ENCODE results near the gene FOXA2. TPM values are rescaled to one million over a fixed set of nuclear protein-coding genes. Genes with fewer than 3 reads are reported as not detected.
"Not testable (repeated sequence)": the region's sequence is repeated elsewhere in the genome, so short reads cannot be mapped to it uniquely, and the experiment has no call there.

FOXA2 gene
- total RNA-seq, 2 experiments from 2014 or later: not detected

GRCh38 chr20:22559711-22560318, 24.6 kb downstream of the FOXA2 start:
- H3K36me3 Mint-ChIP-seq (ENCODE audit: low read depth): no peaks in the 10 kb centered on the region
- H3K27me3 Mint-ChIP-seq (ENCODE audit: low read depth): peaks cover 55% of the 10 kb centered on the region
- no peak for DNase-seq
- H3K27ac Mint-ChIP-seq: no peak overlapping the region
- H3K9me3 Mint-ChIP-seq: peaks cover 6% of the 10 kb centered on the region
- H3K4me3 Mint-ChIP-seq: no peak overlapping the region
- H3K4me1 Mint-ChIP-seq (ENCODE audit: low read depth): no peaks in the 10 kb centered on the region
- CTCF ChIA-PET: no interaction called here
- intact Hi-C loops (cut with micrococcal nuclease): no loop called here

- Mint-ChIP-seq H3K27ac (no peak overlapping the region), H3K36me3 (ENCODE audit: low read depth) (no peaks in the 10 kb centered on the region), H3K4me3 (no peak overlapping the region), H3K27me3 (ENCODE audit: low read depth) (peaks cover 44% of the 10 kb centered on the region), H3K4me1 (ENCODE audit: low read depth) (no peaks in the 10 kb centered on the region), H3K9me3 (peaks cover 6% of the 10 kb centered on the region)
- DNase-seq: no peak
- CTCF ChIA-PET: no interaction called here
- intact Hi-C loops (cut with micrococcal nuclease): no loop called here
These were observed 26.7 kb downstream of the FOXA2 start for GRCh38 chr20:22557403-22558276.

- intact Hi-C loops (cut with micrococcal nuclease): no loop called here
- peaks cover 6% of the 10 kb centered on the region for H3K9me3 Mint-ChIP-seq
- peaks cover 36% of the 10 kb centered on the region for H3K27me3 Mint-ChIP-seq (ENCODE audit: low read depth)
- CTCF ChIA-PET: no interaction called here
- no peaks in the 10 kb centered on the region for H3K4me1 Mint-ChIP-seq (ENCODE audit: low read depth)
- H3K36me3 Mint-ChIP-seq (ENCODE audit: low read depth): no peaks in the 10 kb centered on the region
- no peak overlapping the region for H3K4me3 Mint-ChIP-seq
- DNase-seq: no peak
- no peak overlapping the region for H3K27ac Mint-ChIP-seq
These were observed 27.8 kb downstream of the FOXA2 start for GRCh38 chr20:22556565-22557056.

GRCh38 chr20:22555791-22556564, 28.4 kb downstream of the FOXA2 start:
- CTCF ChIA-PET: no interaction called here
- peaks cover 33% of the 10 kb centered on the region for H3K27me3 Mint-ChIP-seq (ENCODE audit: low read depth)

GRCh38 chr20:22554391-22554790, 30.0 kb downstream of the FOXA2 start:
- no peak overlapping the region for H3K27ac Mint-ChIP-seq
- no peaks in the 10 kb centered on the region for H3K4me1 Mint-ChIP-seq (ENCODE audit: low read depth)
- H3K27me3 Mint-ChIP-seq (ENCODE audit: low read depth): peaks cover 26% of the 10 kb centered on the region
- no peak overlapping the region for H3K4me3 Mint-ChIP-seq
- CTCF ChIA-PET: no interaction called here
- intact Hi-C loops (cut with micrococcal nuclease): no loop called here
- peaks cover 6% of the 10 kb centered on the region for H3K9me3 Mint-ChIP-seq
- DNase-seq: no peak
- no peaks in the 10 kb centered on the region for H3K36me3 Mint-ChIP-seq (ENCODE audit: low read depth)

More at GRCh38 chr20:22555791-22556564, 28.4 kb downstream of the FOXA2 start:
- Mint-ChIP-seq H3K9me3 (peaks cover 6% of the 10 kb centered on the region), H3K4me3 (no peak overlapping the region), H3K27ac (no peak overlapping the region), H3K36me3 (ENCODE audit: low read depth) (no peaks in the 10 kb centered on the region), H3K4me1 (ENCODE audit: low read depth) (no peaks in the 10 kb centered on the region)
- DNase-seq: no peak
- intact Hi-C loops (cut with micrococcal nuclease): no loop called here

DNA sequence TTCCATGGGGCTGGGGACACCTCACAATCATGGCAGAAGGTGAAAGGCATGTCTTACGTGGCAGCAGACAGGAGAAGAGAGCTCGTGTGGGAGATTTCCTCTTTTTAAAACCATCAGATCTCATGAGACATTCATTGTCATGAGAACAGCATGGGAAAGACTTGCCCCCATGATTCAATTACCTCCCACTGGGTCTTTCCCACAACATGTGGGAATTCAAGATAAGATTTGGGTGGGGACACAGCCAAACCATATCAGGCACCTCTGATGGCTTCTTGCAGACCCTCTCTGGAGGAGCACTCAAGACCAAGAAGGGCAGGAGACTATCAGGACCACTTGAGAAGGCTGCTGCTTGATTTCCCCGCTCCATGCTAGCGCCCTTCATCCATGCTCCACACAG, 33.9 kb downstream of the FOXA2 start:
- H3K27me3 Mint-ChIP-seq (ENCODE audit: low read depth); H3K4me3 Mint-ChIP-seq; H3K27ac Mint-ChIP-seq; intact Hi-C loops (cut with micrococcal nuclease); CTCF ChIA-PET; DNase-seq; H3K4me1 Mint-ChIP-seq (ENCODE audit: low read depth); H3K36me3 Mint-ChIP-seq (ENCODE audit: low read depth); H3K9me3 Mint-ChIP-seq: not testable (repeated sequence)

DNA sequence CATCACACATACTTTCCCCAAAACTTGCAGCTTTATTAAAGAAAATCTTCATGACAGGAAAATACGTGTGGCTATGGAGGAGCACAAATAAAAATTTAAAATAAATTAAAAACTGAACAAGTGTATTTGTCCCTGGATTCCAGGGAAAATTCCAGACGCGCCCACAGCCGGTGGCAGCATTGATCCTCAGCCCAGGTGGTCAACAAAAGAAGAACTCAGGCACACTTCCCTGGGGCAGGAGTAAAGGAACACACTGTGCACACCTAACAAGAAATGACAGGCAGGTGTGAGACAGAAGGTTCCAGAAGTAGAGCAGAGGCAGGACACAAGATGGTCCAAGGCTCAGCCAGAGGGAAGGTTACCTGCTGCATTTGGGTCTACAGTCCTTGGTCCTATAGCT, 36.3 kb downstream of the FOXA2 start:
- peaks cover 4% of the 10 kb centered on the region for H3K9me3 Mint-ChIP-seq

GRCh38 chr20:22546344-22546743, 38.0 kb downstream of the FOXA2 start:
- H3K36me3 Mint-ChIP-seq (ENCODE audit: low read depth): no peaks in the 10 kb centered on the region
- intact Hi-C loops (cut with micrococcal nuclease): no loop called here

More for the DNA sequence above, 36.3 kb downstream of the FOXA2 start:
- DNase-seq: no peak
- Mint-ChIP-seq H3K27ac (no peak overlapping the region), H3K27me3 (ENCODE audit: low read depth) (peaks cover 5% of the 10 kb centered on the region), H3K4me1 (ENCODE audit: low read depth) (no peaks in the 10 kb centered on the region), H3K36me3 (ENCODE audit: low read depth) (no peaks in the 10 kb centered on the region), H3K4me3 (no peak overlapping the region)
- intact Hi-C loops (cut with micrococcal nuclease): no loop called here
- CTCF ChIA-PET: no interaction called here

GRCh38 chr20:22545045-22545444, 39.3 kb downstream of the FOXA2 start:
- H3K4me3 Mint-ChIP-seq: no peak overlapping the region
- H3K27me3 Mint-ChIP-seq (ENCODE audit: low read depth): peaks cover 8% of the 10 kb centered on the region
- no peaks in the 10 kb centered on the region for H3K36me3 Mint-ChIP-seq (ENCODE audit: low read depth)
- CTCF ChIA-PET: no interaction called here
- no peaks in the 10 kb centered on the region for H3K4me1 Mint-ChIP-seq (ENCODE audit: low read depth)
- DNase-seq: no peak
- H3K9me3 Mint-ChIP-seq: peaks cover 4% of the 10 kb centered on the region
- no peak overlapping the region for H3K27ac Mint-ChIP-seq
- intact Hi-C loops (cut with micrococcal nuclease): no loop called here

More at GRCh38 chr20:22546344-22546743, 38.0 kb downstream of the FOXA2 start:
- no peak overlapping the region for H3K4me3 Mint-ChIP-seq
- H3K27me3 Mint-ChIP-seq (ENCODE audit: low read depth): peaks cover 11% of the 10 kb centered on the region
- H3K9me3 Mint-ChIP-seq: peaks cover 4% of the 10 kb centered on the region
- no peaks in the 10 kb centered on the region for H3K4me1 Mint-ChIP-seq (ENCODE audit: low read depth)
- no peak overlapping the region for H3K27ac Mint-ChIP-seq
- CTCF ChIA-PET: no interaction called here
- no peak for DNase-seq

- no peak overlapping the region for H3K4me3 Mint-ChIP-seq
- intact Hi-C loops (cut with micrococcal nuclease): no loop called here
- H3K36me3 Mint-ChIP-seq (ENCODE audit: low read depth): no peaks in the 10 kb centered on the region
- H3K27me3 Mint-ChIP-seq (ENCODE audit: low read depth): peaks cover 6% of the 10 kb centered on the region
- H3K27ac Mint-ChIP-seq: no peak overlapping the region
- CTCF ChIA-PET: no interaction called here
- DNase-seq: no peak
- no peaks in the 10 kb centered on the region for H3K4me1 Mint-ChIP-seq (ENCODE audit: low read depth)
- peaks cover 4% of the 10 kb centered on the region for H3K9me3 Mint-ChIP-seq
These were observed 39.9 kb downstream of the FOXA2 start for GRCh38 chr20:22544462-22544861.

DNA sequence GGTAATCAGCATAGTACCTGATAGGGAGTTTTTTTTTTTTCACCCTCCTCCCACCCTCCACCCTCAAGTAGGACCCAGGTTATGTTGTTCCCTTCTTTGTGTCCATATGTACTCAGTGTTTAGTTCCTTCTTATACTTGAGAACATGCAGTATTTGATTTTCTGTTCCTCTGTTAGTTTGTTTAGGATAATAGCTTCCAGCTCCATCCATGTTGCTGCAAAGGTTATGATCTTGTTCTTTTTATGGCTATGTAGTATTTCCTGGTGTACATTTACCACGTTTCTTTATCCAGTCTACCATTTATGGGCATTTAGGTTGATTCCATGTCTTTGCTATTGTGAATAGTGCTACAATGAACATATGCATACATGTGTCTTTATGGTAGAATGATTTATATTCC, 41.9 kb downstream of the FOXA2 start:
- Mint-ChIP-seq H3K4me3 (no peak overlapping the region), H3K4me1 (ENCODE audit: low read depth) (no peaks in the 10 kb centered on the region), H3K27me3 (ENCODE audit: low read depth) (peaks cover 6% of the 10 kb centered on the region), H3K9me3 (peaks cover 2% of the 10 kb centered on the region), H3K36me3 (ENCODE audit: low read depth) (no peaks in the 10 kb centered on the region), H3K27ac (no peak overlapping the region)
- intact Hi-C loops (cut with micrococcal nuclease): no loop called here
- no peak for DNase-seq
- CTCF ChIA-PET: no interaction called here

GRCh38 chr20:22540832-22541231, 43.5 kb downstream of the FOXA2 start:
- H3K36me3 Mint-ChIP-seq (ENCODE audit: low read depth): no peaks in the 10 kb centered on the region
- no peak overlapping the region for H3K27ac Mint-ChIP-seq
- CTCF ChIA-PET: no interaction called here

More at GRCh38 chr20:22540832-22541231, 43.5 kb downstream of the FOXA2 start:
- Mint-ChIP-seq H3K4me1 (ENCODE audit: low read depth) (no peaks in the 10 kb centered on the region), H3K9me3 (peaks cover 6% of the 10 kb centered on the region), H3K27me3 (ENCODE audit: low read depth) (peaks cover 6% of the 10 kb centered on the region), H3K4me3 (no peak overlapping the region)
- DNase-seq: no peak
- intact Hi-C loops (cut with micrococcal nuclease): no loop called here

Data from activated naive CD4-positive, alpha-beta T cell treated with anti-CD3 and anti-CD28 coated beads for 36 hours (primary cell).